ENCODE measurements around the gene ANO10. TPM values are rescaled to one million over a fixed set of nuclear protein-coding genes. Genes with fewer than 3 reads are reported as not detected.

ANO10 gene
- total RNA-seq, 1 experiment from 2014 or later = 9.7 TPM

DNA sequence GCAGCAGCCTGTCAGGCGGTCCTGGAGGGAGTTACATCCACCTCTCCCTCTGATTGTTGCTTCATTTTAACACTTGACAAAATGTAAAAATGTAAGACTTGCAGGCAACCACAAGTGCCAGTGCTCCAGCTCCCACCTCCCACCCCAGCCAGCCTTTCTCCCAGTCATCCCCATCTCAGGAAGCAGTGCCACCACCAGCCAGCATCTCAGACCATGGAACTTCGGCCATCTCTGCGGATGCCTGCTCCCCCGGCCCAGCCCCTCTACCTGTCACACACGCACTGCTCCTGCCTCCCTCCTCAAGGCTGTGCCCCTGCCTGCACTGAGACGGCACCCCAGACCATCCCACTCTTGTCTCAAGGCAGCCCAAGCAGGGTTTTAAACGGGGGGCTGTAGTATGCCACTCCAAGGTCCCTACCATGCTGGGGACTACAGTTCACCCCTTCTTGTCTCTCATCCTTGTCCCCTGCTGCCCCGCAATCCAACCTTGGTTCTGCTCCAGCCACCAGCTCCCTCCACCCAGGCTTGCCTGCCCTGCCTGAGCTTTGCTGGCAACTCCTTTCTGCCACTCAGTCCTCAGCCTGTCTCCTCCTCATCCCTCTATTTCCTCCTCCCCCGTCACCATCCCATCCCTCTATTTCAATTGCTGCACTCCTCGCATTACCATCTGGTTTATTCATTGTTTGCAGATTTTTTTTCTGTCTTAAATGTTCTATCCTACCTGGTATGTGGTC lies 249.6 kb downstream of the ANO10 start:
- BruUV-seq (replicated peaks) = no TSS peak
- ChIA-PET CTCF (no interaction called here), POLR2A (ENCODE audit: low non-redundant PET) (no interaction called here)
- no peak for TF ChIP-seq EZH2 (IDR thresholded peaks at IDR 0.05; ENCODE audit: borderline replicate concordance, low read depth, low read length, poor library complexity, severe bottlenecking)
- TF ChIP-seq, protein P1, sequence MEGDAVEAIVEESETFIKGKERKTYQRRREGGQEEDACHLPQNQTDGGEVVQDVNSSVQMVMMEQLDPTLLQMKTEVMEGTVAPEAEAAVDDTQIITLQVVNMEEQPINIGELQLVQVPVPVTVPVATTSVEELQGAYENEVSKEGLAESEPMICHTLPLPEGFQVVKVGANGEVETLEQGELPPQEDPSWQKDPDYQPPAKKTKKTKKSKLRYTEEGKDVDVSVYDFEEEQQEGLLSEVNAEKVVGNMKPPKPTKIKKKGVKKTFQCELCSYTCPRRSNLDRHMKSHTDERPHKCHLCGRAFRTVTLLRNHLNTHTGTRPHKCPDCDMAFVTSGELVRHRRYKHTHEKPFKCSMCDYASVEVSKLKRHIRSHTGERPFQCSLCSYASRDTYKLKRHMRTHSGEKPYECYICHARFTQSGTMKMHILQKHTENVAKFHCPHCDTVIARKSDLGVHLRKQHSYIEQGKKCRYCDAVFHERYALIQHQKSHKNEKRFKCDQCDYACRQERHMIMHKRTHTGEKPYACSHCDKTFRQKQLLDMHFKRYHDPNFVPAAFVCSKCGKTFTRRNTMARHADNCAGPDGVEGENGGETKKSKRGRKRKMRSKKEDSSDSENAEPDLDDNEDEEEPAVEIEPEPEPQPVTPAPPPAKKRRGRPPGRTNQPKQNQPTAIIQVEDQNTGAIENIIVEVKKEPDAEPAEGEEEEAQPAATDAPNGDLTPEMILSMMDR (conservative IDR thresholded peaks at IDR 0.05; ENCODE audit: low read depth, low read length) = no peak
- Histone ChIP-seq H3K36me3 (ENCODE audit: insufficient read depth, low read length, poor library complexity, severe bottlenecking) (no peaks in the 10 kb centered on the region), H3K27ac (ENCODE audit: low read depth, low read length, poor library complexity, severe bottlenecking) (no peak overlapping the region), H3K4me1 (ENCODE audit: insufficient read depth, low read length, poor library complexity, severe bottlenecking) (no peaks in the 10 kb centered on the region), H3K27me3 (replicated peaks; ENCODE audit: insufficient read depth, low read depth, low read length, poor library complexity) (no peaks in the 10 kb centered on the region), H3K4me3 (ENCODE audit: low read depth, low read length, poor library complexity, severe bottlenecking) (no peak overlapping the region), H3K9me3 (ENCODE audit: low read depth, low read length, poor library complexity, severe bottlenecking) (no peaks in the 10 kb centered on the region)
- intact Hi-C loops (cut with micrococcal nuclease; ENCODE audit: unreplicated experiment) = loop anchor here (10.0 kb wide), 1 partner anchor 147 kb away; no protein-coding TSS in a partner anchor
- DNase-seq (ENCODE audit: low spot score) = no peak

DNA sequence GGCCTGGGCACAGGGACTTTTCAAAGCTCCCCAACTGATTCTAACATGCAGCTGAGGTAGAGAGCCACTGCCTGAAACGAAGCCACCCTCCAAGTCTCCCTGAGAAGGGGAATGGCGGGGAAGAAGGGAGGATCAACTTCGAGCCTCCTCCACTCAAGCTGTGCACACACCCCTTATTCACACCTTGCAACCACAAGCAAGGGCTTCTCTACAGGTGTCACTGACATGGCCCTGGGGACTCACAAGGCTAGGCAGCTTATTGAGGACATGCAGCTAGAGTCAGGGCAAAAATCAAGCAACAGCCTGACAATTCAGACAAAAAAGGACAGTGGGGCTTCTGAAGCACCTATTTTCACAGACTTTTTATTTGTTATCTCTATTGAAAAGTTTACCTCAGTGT lies 250.3 kb downstream of the ANO10 start:
- POLR2A ChIA-PET (ENCODE audit: low non-redundant PET) = no interaction called here
- CTCF ChIA-PET = no interaction called here
- Histone ChIP-seq H3K36me3 (ENCODE audit: insufficient read depth, low read length, poor library complexity, severe bottlenecking) (no peaks in the 10 kb centered on the region), H3K4me1 (ENCODE audit: insufficient read depth, low read length, poor library complexity, severe bottlenecking) (no peaks in the 10 kb centered on the region), H3K4me3 (ENCODE audit: low read depth, low read length, poor library complexity, severe bottlenecking) (no peak overlapping the region), H3K9me3 (ENCODE audit: low read depth, low read length, poor library complexity, severe bottlenecking) (no peaks in the 10 kb centered on the region), H3K27me3 (replicated peaks; ENCODE audit: insufficient read depth, low read depth, low read length, poor library complexity) (no peaks in the 10 kb centered on the region), H3K27ac (ENCODE audit: low read depth, low read length, poor library complexity, severe bottlenecking) (no peak overlapping the region)
- intact Hi-C loops (cut with micrococcal nuclease; ENCODE audit: unreplicated experiment) = loop anchor here (10.0 kb wide), 1 partner anchor 147 kb away; no protein-coding TSS in a partner anchor
- TF ChIP-seq, protein P1 (conservative IDR thresholded peaks at IDR 0.05; ENCODE audit: low read depth, low read length) = no peak
- TF ChIP-seq EZH2 (IDR thresholded peaks at IDR 0.05; ENCODE audit: borderline replicate concordance, low read depth, low read length, poor library complexity, severe bottlenecking) = no peak
- no peak for DNase-seq (ENCODE audit: low spot score)
- BruUV-seq (replicated peaks) = no TSS peak

DNA sequence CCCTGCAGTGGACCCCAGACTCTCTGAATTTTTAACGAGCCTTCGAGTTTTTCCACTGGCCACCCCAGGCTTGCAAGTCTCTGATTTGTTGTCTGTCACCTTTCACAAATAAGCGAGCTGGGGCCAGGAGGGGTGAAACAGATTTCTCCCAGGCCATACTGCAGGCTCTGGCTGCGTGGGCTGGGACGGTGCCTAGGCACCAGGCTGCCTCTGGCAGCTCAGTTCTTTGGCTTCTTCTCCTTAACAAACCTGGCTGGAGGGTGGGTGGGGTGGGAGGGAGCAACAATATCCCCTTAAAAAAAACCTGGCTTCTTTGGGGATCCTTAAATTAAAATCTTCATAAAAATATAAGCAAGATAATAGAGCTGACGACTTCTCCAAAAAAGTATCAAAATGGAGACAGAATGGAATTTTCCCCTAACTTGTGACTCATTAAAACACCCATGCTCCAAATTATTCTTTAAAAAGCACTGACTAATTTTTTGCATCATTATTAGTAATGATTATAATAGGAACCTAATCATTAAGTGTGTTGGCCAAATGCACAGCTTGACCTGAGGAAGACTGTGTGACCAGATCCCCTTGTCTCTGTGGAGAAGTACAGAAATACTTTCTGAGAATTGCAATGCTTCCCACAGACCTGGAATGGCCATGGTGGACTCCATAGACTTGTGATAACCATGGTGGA lies 251.4 kb downstream of the ANO10 start:
- no TSS peak for BruUV-seq (replicated peaks)
- Histone ChIP-seq H3K27me3 (replicated peaks; ENCODE audit: insufficient read depth, low read depth, low read length, poor library complexity) (no peaks in the 10 kb centered on the region), H3K27ac (ENCODE audit: low read depth, low read length, poor library complexity, severe bottlenecking) (no peak overlapping the region), H3K4me3 (ENCODE audit: low read depth, low read length, poor library complexity, severe bottlenecking) (no peak overlapping the region), H3K9me3 (ENCODE audit: low read depth, low read length, poor library complexity, severe bottlenecking) (no peaks in the 10 kb centered on the region), H3K36me3 (ENCODE audit: insufficient read depth, low read length, poor library complexity, severe bottlenecking) (no peaks in the 10 kb centered on the region), H3K4me1 (ENCODE audit: insufficient read depth, low read length, poor library complexity, severe bottlenecking) (no peaks in the 10 kb centered on the region)
- intact Hi-C loops (cut with micrococcal nuclease; ENCODE audit: unreplicated experiment) = loop anchor here (10.0 kb wide), 1 partner anchor 146 kb away; no protein-coding TSS in a partner anchor
- CTCF ChIA-PET = no interaction called here
- DNase-seq (ENCODE audit: low spot score) = no peak
- POLR2A ChIA-PET (ENCODE audit: low non-redundant PET) = no interaction called here
- no peak for TF ChIP-seq EZH2 (IDR thresholded peaks at IDR 0.05; ENCODE audit: borderline replicate concordance, low read depth, low read length, poor library complexity, severe bottlenecking)
- TF ChIP-seq, protein P1 (conservative IDR thresholded peaks at IDR 0.05; ENCODE audit: low read depth, low read length) = no peak
